WTC11 (cell line): ENCODE results near the gene CEP63. TPM values are rescaled to one million over a fixed set of nuclear protein-coding genes. Genes with fewer than 3 reads are reported as not detected.

Source experiments
- ATAC-seq: fragments of 200-7000 bp; cut with Tn5 transposase; 2 replicates; pipeline ENCODE4 v1.10.0; 2021; ENCODE audit warnings: mild to moderate bottlenecking, moderate library complexity
- CTCF ChIA-PET: fragments of 300-600 bp; sonication (Branson Sonifier 250); formaldehyde crosslinking; loops from one replicate; lab custom pipeline; 2021; ENCODE audit warnings: antibody characterized with exemption; lab: Charles Lee
- POLR2A ChIA-PET: fragments of 350-600 bp; sonication (Branson Sonifier 250); formaldehyde crosslinking; loops from one replicate; lab custom pipeline; 2021; ENCODE audit warnings: antibody characterized with exemption; lab: Charles Lee
- DNase-seq: peaks from one replicate; pipeline ENCODE4 v3.0.0; 2021; ENCODE audit warnings: low spot score
- H3K27ac Mint-ChIP-seq: 2 replicates; pipeline ENCODE4 v1.8.0; 2021; ENCODE audit warnings: mixed read lengths
- H3K27me3 Mint-ChIP-seq: 2 replicates; pipeline ENCODE4 v1.8.0; 2021; ENCODE audit warnings: low read depth, mild to moderate bottlenecking, moderate library complexity, mixed read lengths
- H3K36me3 Mint-ChIP-seq: 2 replicates; pipeline ENCODE4 v1.8.0; 2021; ENCODE audit warnings: mixed read lengths
- H3K4me1 Mint-ChIP-seq: 2 replicates; pipeline ENCODE4 v1.8.0; 2022; ENCODE audit warnings: mixed read lengths
- H3K4me3 Mint-ChIP-seq: 2 replicates; pipeline ENCODE4 v1.8.0; 2021; ENCODE audit warnings: mild to moderate bottlenecking, moderate library complexity, mixed read lengths
- H3K9me3 Mint-ChIP-seq: 2 replicates; pipeline ENCODE4 v1.8.0; 2021; ENCODE audit warnings: mixed read lengths
- E2F5 ChIP-seq: sonication (generic); formaldehyde crosslinking; IDR thresholded peaks from 2 replicates; pipeline ENCODE4 v1.8.1; 2022; ENCODE audit warnings: mild to moderate bottlenecking, moderate library complexity, missing genetic modification reagents
- EMX1 ChIP-seq: fragments of 250-450 bp; sonication (Bioruptor Pico); IDR thresholded peaks from 2 replicates; pipeline ENCODE4 v1.8.0; 2021; ENCODE audit warnings: mild to moderate bottlenecking
- ERG ChIP-seq: fragments of 250-450 bp; sonication (Bioruptor Pico); IDR thresholded peaks from 2 replicates; pipeline ENCODE4 v1.8.0; 2021; ENCODE audit warnings: mild to moderate bottlenecking
- ETV6 ChIP-seq: sonication (generic); formaldehyde crosslinking; IDR thresholded peaks from 2 replicates; pipeline ENCODE4 v1.8.1; 2022; ENCODE audit warnings: mild to moderate bottlenecking, missing genetic modification reagents
- MAX ChIP-seq: sonication (generic); formaldehyde crosslinking; IDR thresholded peaks from 2 replicates; pipeline ENCODE4 v1.8.0; 2022; ENCODE audit warnings: mild to moderate bottlenecking, missing genetic modification reagents
- NFYB ChIP-seq: sonication (generic); formaldehyde crosslinking; conservative IDR thresholded peaks from 2 replicates; pipeline ENCODE4 v1.8.0; 2022; ENCODE audit warnings: low read depth, missing genetic modification reagents
- OVOL2 ChIP-seq: fragments of 250-450 bp; sonication (Bioruptor Pico); IDR thresholded peaks from 2 replicates; pipeline ENCODE4 v1.9.0; 2021; ENCODE audit warnings: mild to moderate bottlenecking, borderline replicate concordance
- RELA ChIP-seq: sonication (generic); formaldehyde crosslinking; IDR thresholded peaks from 2 replicates; pipeline ENCODE4 v1.8.1; 2022; ENCODE audit warnings: missing genetic modification reagents, mild to moderate bottlenecking, borderline replicate concordance
- SMAD4 ChIP-seq: sonication (generic); formaldehyde crosslinking; IDR thresholded peaks from 2 replicates; pipeline ENCODE4 v1.8.0; 2022; ENCODE audit warnings: mild to moderate bottlenecking, missing genetic modification reagents
- ZNF317 ChIP-seq: sonication (generic); formaldehyde crosslinking; IDR thresholded peaks from 2 replicates; pipeline ENCODE4 v1.8.1; 2023; ENCODE audit warnings: low read depth, mild to moderate bottlenecking, moderate library complexity, missing genetic modification reagents, borderline replicate concordance
- ZNF425 ChIP-seq: fragments of 250-450 bp; sonication (Bioruptor Pico); conservative IDR thresholded peaks from 2 replicates; pipeline ENCODE4 v1.9.0; 2021; ENCODE audit warnings: mild to moderate bottlenecking
- ZNF671 ChIP-seq: fragments of 250-450 bp; sonication (Bioruptor Pico); IDR thresholded peaks from 2 replicates; pipeline ENCODE4 v1.8.0; 2021; ENCODE audit warnings: mild to moderate bottlenecking
- total RNA-seq: library from RNA; stranded (reverse); gene quantifications from 3 replicates; pipeline ENCODE4 v1.2.3, GENCODE V29; 2021
- TF ChIP-seq, protein P1 (sequence below): sonication (generic); formaldehyde crosslinking; IDR thresholded peaks from 2 replicates; pipeline ENCODE4 v1.8.0; 2023; ENCODE audit warnings: missing genetic modification reagents, mild to moderate bottlenecking, borderline replicate concordance
- TF ChIP-seq, protein P2 (sequence below): fragments of 250-450 bp; sonication (Bioruptor Pico); IDR thresholded peaks from 2 replicates; pipeline ENCODE4 v1.9.0; 2021; ENCODE audit warnings: mild to moderate bottlenecking
- TF ChIP-seq, protein P3 (sequence below): sonication (generic); formaldehyde crosslinking; IDR thresholded peaks from 2 replicates; pipeline ENCODE4 v1.8.1; 2023; ENCODE audit warnings: mild to moderate bottlenecking, missing genetic modification reagents, borderline replicate concordance
- TF ChIP-seq, protein P4 (sequence below): fragments of 200-600 bp; IDR thresholded peaks from 2 replicates; pipeline ENCODE4 v1.8.0; 2022; ENCODE audit warnings: antibody characterized with exemption

CEP63 gene
- total RNA-seq, 1 experiment from 2014 or later, result 28.0 TPM

- TF ChIP-seq, protein P1, sequence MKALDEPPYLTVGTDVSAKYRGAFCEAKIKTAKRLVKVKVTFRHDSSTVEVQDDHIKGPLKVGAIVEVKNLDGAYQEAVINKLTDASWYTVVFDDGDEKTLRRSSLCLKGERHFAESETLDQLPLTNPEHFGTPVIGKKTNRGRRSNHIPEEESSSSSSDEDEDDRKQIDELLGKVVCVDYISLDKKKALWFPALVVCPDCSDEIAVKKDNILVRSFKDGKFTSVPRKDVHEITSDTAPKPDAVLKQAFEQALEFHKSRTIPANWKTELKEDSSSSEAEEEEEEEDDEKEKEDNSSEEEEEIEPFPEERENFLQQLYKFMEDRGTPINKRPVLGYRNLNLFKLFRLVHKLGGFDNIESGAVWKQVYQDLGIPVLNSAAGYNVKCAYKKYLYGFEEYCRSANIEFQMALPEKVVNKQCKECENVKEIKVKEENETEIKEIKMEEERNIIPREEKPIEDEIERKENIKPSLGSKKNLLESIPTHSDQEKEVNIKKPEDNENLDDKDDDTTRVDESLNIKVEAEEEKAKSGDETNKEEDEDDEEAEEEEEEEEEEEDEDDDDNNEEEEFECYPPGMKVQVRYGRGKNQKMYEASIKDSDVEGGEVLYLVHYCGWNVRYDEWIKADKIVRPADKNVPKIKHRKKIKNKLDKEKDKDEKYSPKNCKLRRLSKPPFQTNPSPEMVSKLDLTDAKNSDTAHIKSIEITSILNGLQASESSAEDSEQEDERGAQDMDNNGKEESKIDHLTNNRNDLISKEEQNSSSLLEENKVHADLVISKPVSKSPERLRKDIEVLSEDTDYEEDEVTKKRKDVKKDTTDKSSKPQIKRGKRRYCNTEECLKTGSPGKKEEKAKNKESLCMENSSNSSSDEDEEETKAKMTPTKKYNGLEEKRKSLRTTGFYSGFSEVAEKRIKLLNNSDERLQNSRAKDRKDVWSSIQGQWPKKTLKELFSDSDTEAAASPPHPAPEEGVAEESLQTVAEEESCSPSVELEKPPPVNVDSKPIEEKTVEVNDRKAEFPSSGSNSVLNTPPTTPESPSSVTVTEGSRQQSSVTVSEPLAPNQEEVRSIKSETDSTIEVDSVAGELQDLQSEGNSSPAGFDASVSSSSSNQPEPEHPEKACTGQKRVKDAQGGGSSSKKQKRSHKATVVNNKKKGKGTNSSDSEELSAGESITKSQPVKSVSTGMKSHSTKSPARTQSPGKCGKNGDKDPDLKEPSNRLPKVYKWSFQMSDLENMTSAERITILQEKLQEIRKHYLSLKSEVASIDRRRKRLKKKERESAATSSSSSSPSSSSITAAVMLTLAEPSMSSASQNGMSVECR, result no peak
- TF ChIP-seq E2F5 (no peak), OVOL2 (CRISPR knock-in tag) (no peak), NFYB (no peak), ZNF425 (CRISPR knock-in tag) (no peak), EMX1 (CRISPR knock-in tag) (no peak), ZNF317 (CRISPR knock-in tag) (no peak), ZNF671 (no peak), RELA (no peak), ERG (CRISPR knock-in tag) (no peak)
- TF ChIP-seq, protein P2, sequence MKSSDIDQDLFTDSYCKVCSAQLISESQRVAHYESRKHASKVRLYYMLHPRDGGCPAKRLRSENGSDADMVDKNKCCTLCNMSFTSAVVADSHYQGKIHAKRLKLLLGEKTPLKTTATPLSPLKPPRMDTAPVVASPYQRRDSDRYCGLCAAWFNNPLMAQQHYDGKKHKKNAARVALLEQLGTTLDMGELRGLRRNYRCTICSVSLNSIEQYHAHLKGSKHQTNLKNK, result no peak
- TF ChIP-seq, protein P3, sequence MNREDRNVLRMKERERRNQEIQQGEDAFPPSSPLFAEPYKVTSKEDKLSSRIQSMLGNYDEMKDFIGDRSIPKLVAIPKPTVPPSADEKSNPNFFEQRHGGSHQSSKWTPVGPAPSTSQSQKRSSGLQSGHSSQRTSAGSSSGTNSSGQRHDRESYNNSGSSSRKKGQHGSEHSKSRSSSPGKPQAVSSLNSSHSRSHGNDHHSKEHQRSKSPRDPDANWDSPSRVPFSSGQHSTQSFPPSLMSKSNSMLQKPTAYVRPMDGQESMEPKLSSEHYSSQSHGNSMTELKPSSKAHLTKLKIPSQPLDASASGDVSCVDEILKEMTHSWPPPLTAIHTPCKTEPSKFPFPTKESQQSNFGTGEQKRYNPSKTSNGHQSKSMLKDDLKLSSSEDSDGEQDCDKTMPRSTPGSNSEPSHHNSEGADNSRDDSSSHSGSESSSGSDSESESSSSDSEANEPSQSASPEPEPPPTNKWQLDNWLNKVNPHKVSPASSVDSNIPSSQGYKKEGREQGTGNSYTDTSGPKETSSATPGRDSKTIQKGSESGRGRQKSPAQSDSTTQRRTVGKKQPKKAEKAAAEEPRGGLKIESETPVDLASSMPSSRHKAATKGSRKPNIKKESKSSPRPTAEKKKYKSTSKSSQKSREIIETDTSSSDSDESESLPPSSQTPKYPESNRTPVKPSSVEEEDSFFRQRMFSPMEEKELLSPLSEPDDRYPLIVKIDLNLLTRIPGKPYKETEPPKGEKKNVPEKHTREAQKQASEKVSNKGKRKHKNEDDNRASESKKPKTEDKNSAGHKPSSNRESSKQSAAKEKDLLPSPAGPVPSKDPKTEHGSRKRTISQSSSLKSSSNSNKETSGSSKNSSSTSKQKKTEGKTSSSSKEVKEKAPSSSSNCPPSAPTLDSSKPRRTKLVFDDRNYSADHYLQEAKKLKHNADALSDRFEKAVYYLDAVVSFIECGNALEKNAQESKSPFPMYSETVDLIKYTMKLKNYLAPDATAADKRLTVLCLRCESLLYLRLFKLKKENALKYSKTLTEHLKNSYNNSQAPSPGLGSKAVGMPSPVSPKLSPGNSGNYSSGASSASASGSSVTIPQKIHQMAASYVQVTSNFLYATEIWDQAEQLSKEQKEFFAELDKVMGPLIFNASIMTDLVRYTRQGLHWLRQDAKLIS (CRISPR knock-in tag), result no peak
Observed at GRCh38 chr3:134449951-134450350, 35.9 kb upstream of the CEP63 start (continued).

DNA sequence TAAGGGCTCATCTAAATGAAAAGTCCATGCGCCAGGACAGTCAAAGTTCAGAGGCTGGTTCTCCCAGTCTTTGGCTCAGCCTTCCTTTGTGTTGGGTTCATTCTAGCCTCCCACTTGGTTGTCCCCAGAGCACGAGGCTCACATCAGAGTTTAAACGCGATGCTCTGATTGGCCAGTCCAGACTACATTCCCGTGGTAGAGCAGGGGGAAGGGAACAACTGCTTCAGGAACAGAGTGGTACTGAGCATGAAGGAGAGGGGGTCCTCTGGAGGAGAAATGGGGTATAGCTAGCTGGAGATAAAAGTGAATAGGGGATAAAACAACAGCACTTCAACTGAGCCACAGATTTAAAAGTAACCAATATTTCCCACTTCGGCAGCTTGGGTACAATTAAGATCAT lies 32.2 kb upstream of the CEP63 start:
- Mint-ChIP-seq H3K9me3 (no peaks in the 10 kb centered on the region), H3K27ac (no peak overlapping the region), H3K4me3 (no peak overlapping the region), H3K27me3 (peaks cover 19% of the 10 kb centered on the region), H3K36me3 (no peaks in the 10 kb centered on the region), H3K4me1 (peaks cover 20% of the 10 kb centered on the region)
- ATAC-seq (peak; percentile 91), DNase-seq (peak; percentile 48)
- ChIA-PET POLR2A (interaction anchor here (1.1 to 1.4 kb wide), 2 partner anchors 20 to 79 kb away, joined by 3 to 7 read pairs; partner anchors contain the start of gene AMOTL2), CTCF (interaction anchor here (0.6 to 2.3 kb wide), 13 partner anchors 13 to 242 kb away, joined by 3 to 9 read pairs (median 4); no protein-coding TSS in a partner anchor)
- no peak for TF ChIP-seq ETV6
- TF ChIP-seq, protein P4, sequence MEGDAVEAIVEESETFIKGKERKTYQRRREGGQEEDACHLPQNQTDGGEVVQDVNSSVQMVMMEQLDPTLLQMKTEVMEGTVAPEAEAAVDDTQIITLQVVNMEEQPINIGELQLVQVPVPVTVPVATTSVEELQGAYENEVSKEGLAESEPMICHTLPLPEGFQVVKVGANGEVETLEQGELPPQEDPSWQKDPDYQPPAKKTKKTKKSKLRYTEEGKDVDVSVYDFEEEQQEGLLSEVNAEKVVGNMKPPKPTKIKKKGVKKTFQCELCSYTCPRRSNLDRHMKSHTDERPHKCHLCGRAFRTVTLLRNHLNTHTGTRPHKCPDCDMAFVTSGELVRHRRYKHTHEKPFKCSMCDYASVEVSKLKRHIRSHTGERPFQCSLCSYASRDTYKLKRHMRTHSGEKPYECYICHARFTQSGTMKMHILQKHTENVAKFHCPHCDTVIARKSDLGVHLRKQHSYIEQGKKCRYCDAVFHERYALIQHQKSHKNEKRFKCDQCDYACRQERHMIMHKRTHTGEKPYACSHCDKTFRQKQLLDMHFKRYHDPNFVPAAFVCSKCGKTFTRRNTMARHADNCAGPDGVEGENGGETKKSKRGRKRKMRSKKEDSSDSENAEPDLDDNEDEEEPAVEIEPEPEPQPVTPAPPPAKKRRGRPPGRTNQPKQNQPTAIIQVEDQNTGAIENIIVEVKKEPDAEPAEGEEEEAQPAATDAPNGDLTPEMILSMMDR, result peak; percentile 37; the same call in 1 of the 2 replicates
- TF ChIP-seq MAX (CRISPR knock-in tag), result peak; percentile 80
- TF ChIP-seq SMAD4, result no peak
